Activated gamma-delta T cell treated with anti-CD3 and anti-CD28 coated beads, Interleukin-2, amount 50 U/mL, for 16 hours (primary cell): ENCODE results near the gene RAMACL.

Experiments
- DNase-seq: peaks from one replicate; pipeline ENCODE4 v3.0.0-alpha.2; 2020; ENCODE audit warnings: low read depth

The RAMACL gene

DNA sequence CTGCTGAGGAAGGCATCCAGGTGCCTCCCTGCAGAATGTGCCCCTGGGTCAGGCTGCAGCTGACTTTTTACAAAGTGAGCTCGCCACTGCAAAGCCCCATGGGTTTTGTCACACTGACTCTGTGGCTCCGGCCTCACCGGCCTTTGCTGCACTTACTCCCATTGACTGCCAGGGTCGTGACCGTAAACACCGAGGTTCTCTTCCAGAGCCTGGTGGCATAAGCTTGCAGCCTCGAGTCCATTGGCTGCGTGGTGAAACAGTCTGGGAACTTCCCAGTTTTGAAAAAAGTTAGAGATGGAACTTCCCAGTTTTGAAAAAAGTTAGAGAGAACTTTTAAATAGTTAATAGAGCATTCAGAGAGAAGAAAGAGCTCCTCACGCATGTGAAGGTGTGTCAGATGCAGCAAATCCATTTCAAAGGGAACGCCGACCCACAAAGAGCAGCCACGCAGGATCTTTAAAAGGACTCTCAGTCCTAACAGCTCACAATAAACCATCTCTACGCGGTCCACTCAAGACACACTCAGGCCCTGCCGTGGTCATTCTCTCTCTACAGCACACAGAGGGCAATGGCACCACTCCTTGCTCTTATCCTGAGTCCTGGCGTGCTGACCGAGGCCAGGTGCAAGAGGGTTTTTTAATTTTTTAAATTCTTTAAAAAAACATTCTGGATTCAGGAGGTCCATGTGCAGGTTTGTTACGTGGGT, 12.8 kb downstream of the RAMACL start:
- no peak for DNase-seq

DNA sequence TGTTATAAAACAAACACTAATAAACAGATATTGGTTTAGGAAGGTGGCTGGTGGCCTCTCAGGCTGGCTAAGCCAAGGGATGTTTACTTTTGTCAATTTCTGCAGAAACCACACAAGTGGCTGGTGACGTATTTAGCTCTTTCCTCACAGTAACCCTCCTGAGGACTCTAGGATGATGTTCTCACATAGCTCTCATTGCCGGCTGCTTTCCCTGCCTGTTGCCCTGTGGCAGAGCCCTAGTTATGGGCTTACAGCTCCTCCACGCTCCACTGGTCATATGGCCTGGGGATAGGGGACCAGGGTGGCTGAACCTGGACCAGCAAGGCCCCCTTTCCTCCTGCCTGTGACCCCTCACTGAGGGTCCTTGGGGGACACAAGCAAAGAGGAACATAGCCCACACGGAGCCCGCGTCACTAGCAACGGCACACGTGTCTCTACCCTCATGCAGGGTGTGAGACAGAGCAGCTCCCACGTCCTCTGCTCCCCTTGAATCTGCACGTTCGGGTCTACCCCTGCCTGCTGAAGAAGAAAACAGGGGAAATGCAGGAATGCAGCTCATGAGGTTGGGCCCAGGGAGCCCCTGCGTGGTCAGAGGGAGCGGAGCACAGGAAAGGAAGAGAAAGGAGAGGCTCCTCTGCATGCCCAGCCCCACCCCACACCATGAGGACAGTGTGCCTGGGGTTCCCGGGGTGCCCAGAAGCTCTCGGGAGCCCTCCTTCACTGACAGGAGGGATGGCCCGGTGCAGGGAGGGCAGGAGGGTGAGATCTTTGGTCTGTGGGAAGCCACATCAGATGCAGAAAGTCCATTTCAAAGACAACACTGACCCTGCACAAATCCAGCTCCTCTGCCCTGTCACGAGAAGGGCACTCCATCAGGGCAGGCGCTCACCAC, 13.9 kb downstream of the RAMACL start:
- no peak for DNase-seq

DNA sequence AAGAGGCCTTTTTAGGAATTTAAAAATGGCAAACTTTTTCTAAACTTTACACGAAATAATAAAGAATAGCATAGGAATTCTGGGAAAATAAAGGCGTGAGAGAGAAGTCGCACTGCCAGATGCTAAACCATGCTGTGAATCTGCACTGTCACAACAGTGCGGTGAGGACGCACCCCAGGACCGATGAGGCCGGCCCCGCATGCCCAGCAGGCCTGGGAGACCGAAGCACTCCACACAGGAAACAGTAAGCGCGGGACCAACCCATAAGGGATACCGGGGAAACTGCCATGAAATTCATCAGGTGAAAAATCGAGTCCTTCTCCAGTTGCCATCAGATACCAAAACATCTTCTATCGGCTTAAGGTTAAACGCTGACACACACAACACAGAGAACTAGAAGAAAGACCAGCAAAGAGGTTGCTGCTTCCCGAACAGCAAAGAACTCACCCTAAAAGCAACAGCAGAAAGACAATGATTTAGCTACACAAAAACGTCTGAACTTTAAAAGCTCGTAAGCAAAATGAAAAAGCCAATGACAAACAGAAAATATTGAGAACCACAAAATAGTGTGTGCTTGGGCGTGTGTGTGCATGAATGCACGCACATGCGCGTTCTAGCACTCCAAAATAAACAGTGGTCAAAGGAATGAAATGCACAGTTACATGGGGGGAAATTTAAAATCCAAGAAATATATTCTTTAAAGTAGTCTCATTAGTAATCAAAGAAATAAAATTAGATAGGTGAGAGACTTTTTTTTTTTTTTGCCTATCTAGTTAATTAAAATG, 15.4 kb downstream of the RAMACL start:
- no peak for DNase-seq

DNA sequence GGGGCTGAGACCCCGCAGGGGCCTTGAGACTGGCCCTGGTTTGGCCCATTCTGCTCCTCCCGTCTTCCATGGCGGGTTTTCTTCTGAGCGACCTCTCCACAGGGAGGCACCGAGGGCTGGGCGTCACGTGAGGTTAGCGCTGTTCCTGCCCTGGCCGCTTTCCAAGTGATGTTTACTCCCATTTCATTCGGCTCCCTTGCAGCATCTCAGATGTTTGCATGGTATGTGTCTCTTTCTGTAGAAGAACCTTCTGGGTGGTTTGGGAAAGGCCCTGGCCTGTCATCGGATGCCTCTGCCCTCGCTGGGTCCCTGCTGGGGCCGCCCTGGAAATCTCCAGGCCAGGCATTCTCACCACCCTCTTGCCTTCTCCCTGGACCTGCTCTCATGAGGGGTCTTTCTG, 17.3 kb downstream of the RAMACL start:
- DNase-seq = no peak

DNA sequence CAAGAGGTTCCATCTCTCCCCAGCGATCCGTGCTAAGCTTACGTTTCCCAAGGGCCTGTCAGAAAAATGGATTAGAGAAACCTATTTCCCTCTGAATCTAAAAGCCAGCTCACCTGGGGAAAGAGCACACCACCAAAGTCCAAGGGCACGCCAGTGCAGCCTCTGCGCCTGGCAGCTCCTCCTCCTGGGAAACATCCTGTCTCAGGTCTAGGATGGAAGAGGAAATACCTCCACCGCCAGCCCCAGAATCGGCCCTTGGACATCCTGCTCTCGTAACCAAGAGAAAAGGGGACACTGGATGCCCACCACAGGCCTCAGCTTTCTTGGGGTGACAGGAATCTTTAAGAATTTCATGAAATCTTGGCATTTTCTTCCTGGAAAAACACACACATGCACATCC, 18.7 kb downstream of the RAMACL start:
- no peak for DNase-seq

DNA sequence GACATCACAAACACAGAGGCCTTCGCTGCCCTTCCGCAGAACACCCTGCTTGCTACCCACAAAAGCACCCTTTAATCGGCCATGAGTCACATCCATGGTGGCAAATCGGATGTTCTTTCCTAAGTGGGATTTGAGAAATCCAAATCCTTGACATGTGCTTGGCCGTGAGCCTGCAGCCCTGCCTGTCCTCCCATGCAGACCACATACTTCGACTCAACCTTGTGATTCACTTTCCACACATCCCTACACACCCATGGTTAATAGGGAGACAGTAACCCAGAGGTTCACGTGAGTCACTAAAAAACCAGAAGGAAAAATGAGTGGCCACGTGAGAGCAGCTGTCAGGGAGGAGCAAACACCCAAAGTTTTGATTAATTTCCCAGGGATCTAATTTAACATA, 19.4 kb downstream of the RAMACL start:
- no peak for DNase-seq

DNA sequence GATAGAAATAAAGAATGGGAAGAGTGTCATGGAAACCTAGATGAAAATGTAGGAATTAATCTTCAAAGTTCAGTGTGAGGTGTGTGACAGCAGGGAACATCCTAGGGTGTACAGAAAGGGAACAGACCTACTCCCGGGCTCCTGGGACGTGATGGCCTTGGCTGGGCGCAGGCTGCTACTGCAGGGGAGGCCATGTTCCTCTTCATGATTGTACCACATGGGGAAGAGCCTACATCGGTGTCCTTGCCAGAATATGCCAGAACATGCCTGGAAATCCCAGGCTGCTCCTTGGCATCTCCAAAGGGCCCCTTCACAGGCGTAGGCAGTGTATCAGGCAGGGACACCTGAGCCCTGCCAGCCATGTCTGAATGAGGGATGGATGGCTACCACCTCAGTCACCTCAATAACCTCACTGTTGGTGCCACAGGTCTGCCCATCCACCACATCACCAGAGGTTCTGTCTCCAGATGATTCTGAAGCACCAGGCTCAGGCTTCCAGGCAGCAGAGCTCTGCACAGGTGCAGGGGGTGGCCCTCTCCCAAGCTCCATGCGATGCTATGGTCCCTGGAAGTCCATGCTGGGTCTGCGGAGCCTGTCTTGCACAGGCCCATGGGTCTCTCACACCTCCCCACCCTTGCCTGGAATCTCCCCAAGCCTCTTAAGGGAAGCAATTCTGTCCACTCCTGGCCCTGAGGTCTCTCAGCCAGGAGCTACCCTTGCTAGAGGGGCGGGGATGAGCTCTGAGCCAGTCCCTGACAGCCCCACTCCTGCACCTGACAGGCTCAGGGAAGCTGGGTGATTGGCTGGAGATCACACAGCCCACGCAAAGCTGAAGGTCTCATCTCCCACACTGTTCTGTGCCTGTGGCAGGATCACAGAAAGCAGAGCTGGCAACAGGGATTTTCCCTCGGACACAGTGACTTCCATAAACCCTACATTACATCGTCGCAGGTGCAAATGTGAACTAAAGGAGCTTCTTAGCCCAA, 20.2 kb downstream of the RAMACL start:
- no peak for DNase-seq

DNA sequence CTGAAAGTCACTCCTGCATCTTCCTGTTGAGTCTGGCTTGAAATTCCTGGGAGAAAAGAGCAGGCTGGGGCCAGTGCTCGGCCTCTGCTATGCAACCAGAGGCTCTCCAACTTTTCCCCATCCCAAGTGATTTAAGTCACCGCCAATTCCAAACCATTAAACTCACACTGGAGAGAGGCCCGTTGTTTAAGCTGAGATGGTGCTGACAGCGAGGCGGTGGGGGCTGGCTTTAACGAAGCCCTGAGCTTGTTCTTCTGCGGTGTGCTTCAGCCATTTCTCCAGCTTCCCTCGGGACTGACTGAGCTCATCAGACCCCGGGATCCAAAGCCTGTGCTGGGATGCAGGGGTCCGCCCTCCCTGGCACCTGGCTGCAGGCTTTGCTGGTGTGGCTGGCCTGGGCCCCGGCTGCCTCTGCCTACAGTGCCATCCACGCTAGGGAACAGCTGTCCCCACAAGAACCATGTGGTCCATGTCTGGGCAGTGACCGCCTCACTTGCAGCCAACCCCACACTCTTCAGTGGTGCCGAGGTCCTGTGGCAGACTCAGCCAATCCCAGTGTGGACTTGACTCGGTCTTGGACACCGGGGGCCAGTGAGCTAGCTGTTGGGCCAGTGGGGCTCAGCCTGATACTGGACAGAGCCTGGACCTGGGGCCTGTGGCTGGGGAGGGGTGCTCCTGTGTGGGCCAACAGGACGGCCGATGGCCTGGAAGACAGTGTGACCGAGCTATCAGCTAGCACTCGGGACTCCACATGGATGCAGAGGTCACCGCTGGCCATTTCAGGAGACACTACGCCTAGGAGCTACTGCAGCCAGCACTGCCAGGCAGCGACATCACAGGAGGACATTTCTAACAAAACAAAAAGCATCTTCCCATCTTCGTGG, 21.2 kb downstream of the RAMACL start:
- no peak for DNase-seq

DNA sequence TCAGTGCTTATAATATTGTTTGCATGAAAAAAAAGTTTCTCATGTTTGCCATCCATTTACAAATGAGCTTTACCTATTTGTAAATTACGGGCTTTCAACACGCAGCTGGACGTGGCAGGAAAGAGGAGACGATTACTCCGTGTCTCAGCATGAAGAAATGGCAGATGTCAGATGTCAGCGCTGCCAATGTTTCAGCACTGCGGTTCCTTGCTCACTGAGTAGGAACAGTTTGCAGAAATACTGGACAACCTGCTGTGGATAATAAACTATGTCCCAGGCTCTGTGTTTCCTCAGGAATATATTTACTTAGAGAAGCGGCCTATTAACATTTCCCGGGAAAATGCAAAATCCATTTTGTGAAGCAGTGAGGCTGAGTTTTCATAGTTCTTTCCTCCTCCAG, 22.7 kb downstream of the RAMACL start:
- DNase-seq = no peak

DNA sequence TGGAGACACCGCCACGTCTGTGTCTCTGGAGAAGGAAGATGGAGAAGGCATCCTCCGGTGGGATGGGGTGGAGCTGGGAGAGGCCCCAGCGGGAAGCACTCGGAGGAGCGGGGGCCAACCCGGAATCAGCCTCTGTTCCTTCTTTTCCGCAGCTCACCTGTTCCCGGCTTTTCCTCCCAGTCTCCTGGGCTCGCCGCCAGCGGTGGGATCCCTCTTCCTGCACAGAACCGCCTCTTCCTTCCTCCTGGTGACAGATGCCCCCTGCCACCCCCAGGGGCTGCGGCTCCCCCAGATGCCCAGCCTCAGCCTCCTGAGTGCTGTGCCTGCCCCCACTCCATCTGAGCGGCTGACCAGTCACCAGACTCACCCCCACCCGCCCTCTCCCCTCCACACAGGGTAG, 23.3 kb downstream of the RAMACL start:
- no peak for DNase-seq

DNA sequence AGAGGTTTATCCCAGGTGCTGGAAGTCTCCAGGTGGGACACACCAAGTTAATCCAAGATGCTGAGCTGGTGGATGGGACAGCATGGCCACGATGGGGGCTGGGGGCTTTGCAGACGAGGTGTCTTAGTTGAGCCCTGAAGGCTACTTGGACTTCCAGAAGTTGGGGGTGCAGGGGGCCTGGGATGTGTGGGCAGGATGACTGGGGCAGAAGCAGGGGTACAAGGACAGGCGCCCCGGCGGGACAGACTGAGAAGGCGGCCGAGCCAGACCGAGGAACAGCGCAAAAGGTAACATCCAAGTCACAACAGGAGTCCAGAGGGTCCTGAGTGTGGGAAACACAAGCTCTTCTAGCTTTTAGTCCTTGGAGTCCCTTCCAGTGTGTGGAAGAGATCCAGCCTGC, 23.8 kb downstream of the RAMACL start:
- DNase-seq = no peak

DNA sequence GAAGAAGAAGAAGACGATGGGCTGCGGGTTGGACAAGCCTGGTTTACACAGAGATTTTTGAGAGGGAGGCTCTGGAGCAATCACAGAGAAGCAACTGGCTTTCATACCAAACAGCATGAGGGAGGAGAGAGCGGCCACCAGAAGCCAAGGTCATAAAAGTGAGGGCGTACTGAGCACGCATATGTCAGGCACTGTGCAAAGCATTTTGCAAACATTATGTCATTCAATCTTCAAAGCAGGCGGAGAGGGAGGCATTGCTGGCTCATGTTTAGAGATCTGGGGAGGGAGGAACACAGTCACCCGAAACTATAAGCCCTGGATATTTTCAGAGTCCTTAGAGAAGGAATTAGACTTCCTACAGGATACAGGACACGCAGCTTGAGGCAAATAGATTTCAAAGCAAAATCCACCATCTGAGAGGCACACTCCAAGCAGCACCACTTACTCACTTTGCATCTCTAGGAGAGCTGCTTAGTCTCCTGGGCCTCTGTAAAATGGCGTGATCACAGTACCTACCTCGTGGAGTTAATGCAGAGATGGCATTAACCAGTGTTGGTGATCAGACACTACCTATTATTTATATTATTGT, 24.6 kb downstream of the RAMACL start:
- DNase-seq = no peak

DNA sequence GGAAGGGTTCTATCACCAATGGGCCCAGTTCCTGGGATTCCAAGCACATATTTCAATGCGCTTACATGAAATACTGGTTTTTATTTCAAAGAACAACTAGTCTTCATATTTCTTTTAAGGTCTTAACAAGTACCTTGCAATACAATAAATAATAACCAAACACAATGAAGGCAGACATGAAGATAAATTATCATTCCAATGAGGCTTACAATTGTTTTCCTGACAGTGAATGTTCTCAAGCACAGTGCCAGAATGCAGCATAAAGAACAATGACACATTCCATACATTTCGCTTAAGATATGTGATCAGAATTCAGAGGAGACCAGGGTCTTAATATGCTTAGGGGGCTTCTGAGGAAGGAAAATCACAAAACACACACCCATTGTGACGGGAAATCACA, 26.3 kb downstream of the RAMACL start:
- no peak for DNase-seq

DNA sequence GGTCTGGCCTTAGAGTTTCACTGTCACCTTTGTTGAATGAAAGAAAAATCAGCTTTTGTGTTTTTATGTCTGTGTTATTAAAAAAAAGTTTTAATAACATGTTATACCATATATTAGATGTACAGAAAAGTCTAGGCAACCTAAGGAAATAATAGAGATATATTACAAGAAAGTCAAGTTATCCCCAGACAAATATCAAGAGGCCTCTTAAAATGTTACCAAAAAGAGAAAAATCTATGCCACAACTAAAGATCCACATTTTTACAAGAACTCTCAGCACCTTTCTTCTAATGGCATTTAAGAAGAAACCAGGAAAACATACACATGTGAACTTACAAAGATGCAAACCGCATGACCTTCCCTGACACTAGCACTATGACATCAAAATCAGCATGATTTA, 26.8 kb downstream of the RAMACL start:
- no peak for DNase-seq

DNA sequence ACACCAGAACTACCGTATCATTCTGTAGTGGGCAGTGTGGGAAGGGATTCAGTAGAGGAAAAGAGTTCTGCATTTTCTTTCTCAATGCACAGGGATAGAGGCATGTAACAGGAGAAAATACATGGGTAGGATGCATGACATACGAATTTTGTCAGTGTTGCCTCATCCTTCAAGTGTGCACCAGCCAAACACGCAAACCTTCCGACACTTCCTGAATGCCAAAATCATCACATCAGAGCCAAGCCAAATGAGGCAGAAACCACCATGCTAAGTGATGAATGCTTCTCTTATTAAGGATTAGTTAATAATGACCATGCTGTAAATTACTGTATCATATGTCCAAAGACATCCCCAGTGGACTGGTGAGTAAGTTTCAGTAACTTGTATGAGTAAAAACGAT, 27.3 kb downstream of the RAMACL start:
- DNase-seq = no peak

DNA sequence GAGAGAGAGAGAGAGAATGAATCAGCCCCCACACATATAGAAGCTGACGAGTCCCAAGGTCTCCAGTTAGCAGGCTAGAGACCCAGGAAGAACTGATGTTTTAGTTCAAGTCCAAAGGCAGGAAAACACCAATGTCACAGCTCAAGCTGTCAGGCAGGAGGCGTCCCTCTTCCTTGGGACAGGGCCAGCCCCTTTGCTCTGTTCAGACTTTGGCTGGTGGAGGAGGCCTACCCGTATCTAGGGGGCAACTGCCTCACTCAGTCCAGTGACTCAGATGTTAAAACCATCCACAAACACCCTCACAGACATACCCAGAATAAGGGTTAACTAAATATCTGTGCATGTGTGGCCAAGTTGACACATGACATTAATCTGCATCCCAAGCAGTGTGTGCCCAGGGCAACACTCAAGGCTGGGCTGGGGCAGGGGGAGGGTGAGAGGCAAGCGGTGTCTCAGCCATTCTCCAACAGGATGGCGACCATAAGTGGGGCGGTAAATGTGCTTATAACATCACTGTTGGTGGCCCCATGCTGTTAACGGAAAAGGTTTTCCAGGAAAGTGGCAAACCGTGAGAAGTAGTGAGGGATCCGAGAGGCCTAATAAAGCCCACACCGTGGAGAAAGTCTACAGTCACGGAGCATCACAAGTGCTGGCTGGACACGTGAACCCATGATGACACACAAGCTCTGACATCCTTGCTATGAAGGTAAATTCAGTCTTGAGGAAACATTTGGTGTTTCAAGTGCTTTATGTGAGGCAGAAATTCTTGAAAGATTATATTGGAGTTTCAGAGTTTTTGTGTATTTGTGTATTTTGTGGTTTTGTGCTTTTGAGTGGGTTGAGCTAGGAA, 28.1 kb downstream of the RAMACL start:
- no peak for DNase-seq

DNA sequence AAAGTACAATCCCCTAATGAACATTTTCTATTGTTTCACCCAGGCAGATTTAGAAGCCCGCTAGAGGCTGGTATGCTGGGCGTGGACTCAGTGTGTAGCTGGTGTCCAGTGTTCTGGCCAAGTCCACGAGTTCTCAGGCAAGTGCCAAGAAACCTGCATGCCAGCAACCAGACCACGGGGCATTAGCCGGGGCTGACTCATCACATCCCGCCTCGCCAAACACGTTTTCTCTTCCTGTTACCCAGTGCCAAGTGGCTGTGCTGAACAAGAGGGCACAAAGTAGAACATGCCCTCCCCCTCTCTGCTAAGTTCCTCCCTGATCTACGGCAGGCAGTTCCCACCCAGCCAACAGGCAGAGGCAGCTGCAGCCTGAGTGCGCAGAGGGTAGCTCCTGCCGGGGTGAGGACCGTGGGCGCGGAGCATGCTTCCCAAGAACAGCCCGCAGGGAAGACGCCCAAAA, 29.6 kb downstream of the RAMACL start:
- no peak for DNase-seq

DNA sequence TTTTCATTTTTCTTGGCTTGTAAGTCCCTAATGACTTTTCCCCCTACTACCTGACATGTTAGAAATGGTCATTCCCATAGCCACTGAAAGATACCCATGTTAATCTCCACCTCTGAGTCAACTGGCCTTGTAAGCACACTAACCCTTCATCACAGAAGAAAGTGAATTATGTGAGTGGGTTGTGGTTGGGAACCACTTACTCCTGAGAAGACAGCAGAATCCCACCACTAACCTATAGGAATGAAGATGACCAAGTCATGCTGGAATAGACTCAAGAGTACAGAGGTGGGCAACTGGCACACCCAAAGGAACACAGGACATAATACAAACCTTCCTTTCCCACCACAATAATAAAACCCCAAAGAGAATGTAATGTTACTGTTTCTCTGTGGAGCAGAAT, 30.1 kb downstream of the RAMACL start:
- DNase-seq = no peak

DNA sequence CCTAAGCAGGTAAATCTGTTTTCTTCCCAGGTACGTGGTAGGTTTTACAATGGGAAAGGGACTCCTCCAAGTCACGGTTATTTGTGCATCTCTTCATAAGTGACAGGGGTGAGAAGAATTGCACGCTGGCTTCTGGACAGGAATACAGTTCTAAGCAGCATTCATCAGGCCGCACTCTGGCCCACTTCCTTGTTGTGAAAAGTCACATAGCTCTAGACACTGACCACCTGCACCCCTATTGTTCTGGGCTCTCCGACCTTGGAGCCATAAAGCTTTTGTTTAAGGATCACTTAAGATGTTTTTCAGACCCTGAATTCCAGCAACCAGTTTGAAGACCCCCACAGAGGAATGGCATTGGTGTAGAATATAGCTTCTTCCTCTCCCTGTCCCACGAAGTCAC, 31.4 kb downstream of the RAMACL start:
- no peak for DNase-seq
